Coronary artery (tissue), 2 donors: ENCODE measurements around the gene MLYCD.
"Not testable (repeated sequence)": the region's sequence is repeated elsewhere in the genome, so short reads cannot be mapped to it uniquely, and the experiment has no call there.

Experiments
- DNase-seq: peaks from one replicate; pipeline ENCODE4 v3.0.0-alpha.2; 2017; ENCODE audit warnings: low spot score
- H3K27ac ChIP-seq, 2 donors: fragments of 200-600 bp; sonication (generic); one replicate each; pipeline ENCODE4 v1.5.1; 2016 to 2019
- H3K4me3 ChIP-seq: fragments of 200-600 bp; sonication (generic); 2 replicates; pipeline ENCODE4 v1.5.1; 2016; ENCODE audit warnings: mild to moderate bottlenecking, moderate library complexity
- CTCF ChIP-seq: fragments of 200-600 bp; sonication (generic); IDR thresholded peaks from one replicate; pipeline ENCODE4 v1.5.1; 2019; ENCODE audit warnings: antibody characterized with exemption

MLYCD gene

GRCh38 chr16:83946154-83946780 lies 47.4 kb downstream of the MLYCD start:
- DNase-seq, result no peak

GRCh38 chr16:83946781-83947566 lies 48.1 kb downstream of the MLYCD start:
- TF ChIP-seq CTCF, result no peak
- DNase-seq, result no peak
- Histone ChIP-seq H3K27ac (no peak overlapping the region), H3K4me3 (no peak overlapping the region)

More at GRCh38 chr16:83946154-83946780, 47.4 kb downstream of the MLYCD start:
- TF ChIP-seq CTCF, result no peak
- no peak overlapping the region for H3K27ac ChIP-seq
- H3K4me3 ChIP-seq, result no peak overlapping the region

GRCh38 chr16:83947642-83948234 lies 48.8 kb downstream of the MLYCD start:
- TF ChIP-seq CTCF, result no peak
- DNase-seq, result no peak
- Histone ChIP-seq H3K27ac (no peak overlapping the region), H3K4me3 (no peak overlapping the region)

- Histone ChIP-seq H3K4me3 (no peak overlapping the region), H3K27ac (no peak overlapping the region)
- TF ChIP-seq CTCF, result no peak
- DNase-seq, result no peak
Measured at GRCh38 chr16:83948914-83949723, 50.2 kb downstream of the MLYCD start.

- no peak overlapping the region for H3K27ac ChIP-seq
- TF ChIP-seq CTCF, result no peak
- H3K4me3 ChIP-seq, result no peak overlapping the region
- no peak for DNase-seq
Measured at GRCh38 chr16:83949724-83950001, 50.7 kb downstream of the MLYCD start.

- not testable (repeated sequence) for H3K4me3 ChIP-seq, DNase-seq, H3K27ac ChIP-seq
Measured at GRCh38 chr16:83950862-83951399, 52.0 kb downstream of the MLYCD start.

- DNase-seq, result no peak
- no peak for TF ChIP-seq CTCF
- Histone ChIP-seq H3K4me3 (no peak overlapping the region), H3K27ac (no peak overlapping the region)
Measured at GRCh38 chr16:83951544-83951943, 52.6 kb downstream of the MLYCD start.
